ENCODE measurements around the gene MED16. TPM values are rescaled to one million over a fixed set of nuclear protein-coding genes. Genes with fewer than 3 reads are reported as not detected.

The MED16 gene
- total RNA-seq, 1 experiment from 2014 or later = 66.9 TPM

DNA sequence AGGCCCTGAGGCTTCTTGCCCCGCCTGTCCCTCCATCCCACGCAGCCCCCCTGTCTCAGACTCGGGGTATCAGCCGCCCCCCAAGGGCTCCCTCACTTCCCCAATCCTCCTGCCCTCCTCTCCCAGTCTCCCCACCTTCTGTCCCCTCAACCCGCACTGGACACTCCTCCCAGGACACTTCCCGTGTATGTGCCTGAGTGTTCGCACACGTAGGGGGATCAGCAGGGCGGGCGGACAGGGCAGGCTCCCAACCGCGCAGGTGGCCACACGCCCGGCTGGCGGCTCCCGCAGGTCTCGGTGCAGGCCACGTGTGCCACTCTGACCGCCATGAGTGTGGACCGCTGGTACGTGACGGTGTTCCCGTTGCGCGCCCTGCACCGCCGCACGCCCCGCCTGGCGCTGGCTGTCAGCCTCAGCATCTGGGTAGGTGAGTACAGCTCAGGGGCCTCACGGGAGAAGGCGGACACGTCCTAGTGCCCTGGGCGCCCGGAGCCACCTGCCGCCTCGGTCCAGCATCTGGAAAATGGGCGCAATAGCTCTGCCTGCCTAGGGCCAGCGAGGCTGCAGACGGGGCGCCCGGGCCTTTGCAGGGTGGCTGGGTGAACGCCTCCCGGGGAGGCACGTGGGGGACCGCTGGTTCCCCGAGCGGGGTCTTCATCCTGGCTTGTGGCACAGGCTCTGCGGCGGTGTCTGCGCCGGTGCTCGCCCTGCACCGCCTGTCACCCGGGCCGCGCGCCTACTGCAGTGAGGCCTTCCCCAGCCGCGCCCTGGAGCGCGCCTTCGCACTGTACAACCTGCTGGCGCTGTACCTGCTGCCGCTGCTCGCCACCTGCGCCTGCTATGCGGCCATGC lies 26.4 kb upstream of the MED16 start (continued):
- TF ChIP-seq ZNF425 (CRISPR knock-in tag; conservative IDR thresholded peaks at IDR 0.05) = no peak
- 0 out of 2 replicates have a peak, but pooled peaks have one; percentile 47 for TF ChIP-seq TEAD4 (CRISPR knock-in tag; IDR thresholded peaks at IDR 0.05)
- TF ChIP-seq PREB (CRISPR knock-in tag; IDR thresholded peaks at IDR 0.05; ENCODE audit: borderline replicate concordance) = no peak
- TF ChIP-seq, protein P1, sequence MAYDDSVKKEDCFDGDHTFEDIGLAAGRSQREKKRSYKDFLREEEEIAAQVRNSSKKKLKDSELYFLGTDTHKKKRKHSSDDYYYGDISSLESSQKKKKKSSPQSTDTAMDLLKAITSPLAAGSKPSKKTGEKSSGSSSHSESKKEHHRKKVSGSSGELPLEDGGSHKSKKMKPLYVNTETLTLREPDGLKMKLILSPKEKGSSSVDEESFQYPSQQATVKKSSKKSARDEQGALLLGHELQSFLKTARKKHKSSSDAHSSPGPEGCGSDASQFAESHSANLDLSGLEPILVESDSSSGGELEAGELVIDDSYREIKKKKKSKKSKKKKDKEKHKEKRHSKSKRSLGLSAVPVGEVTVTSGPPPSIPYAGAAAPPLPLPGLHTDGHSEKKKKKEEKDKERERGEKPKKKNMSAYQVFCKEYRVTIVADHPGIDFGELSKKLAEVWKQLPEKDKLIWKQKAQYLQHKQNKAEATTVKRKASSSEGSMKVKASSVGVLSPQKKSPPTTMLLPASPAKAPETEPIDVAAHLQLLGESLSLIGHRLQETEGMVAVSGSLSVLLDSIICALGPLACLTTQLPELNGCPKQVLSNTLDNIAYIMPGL (CRISPR knock-in tag; IDR thresholded peaks at IDR 0.05) = no peak
- no peak for TF ChIP-seq TCF7 (CRISPR knock-in tag; IDR thresholded peaks at IDR 0.05; ENCODE audit: low read depth)
- TF ChIP-seq ZBTB21 (CRISPR knock-in tag; IDR thresholded peaks at IDR 0.05; ENCODE audit: borderline replicate concordance) = no peak
- no peak for TF ChIP-seq TEAD1 (CRISPR knock-in tag; IDR thresholded peaks at IDR 0.05)
- TF ChIP-seq KAT7 (CRISPR knock-in tag; IDR thresholded peaks at IDR 0.05; ENCODE audit: borderline replicate concordance) = no peak
- TF ChIP-seq ATF1 (CRISPR knock-in tag; IDR thresholded peaks at IDR 0.05) = no peak
- no peak for TF ChIP-seq SMAD3 (CRISPR knock-in tag; IDR thresholded peaks at IDR 0.05; ENCODE audit: borderline replicate concordance)
- no peak for TF ChIP-seq ZNF416 (CRISPR knock-in tag; IDR thresholded peaks at IDR 0.05)
- TF ChIP-seq GRHL2 (CRISPR knock-in tag; IDR thresholded peaks at IDR 0.05; ENCODE audit: insufficient replicate concordance, severe bottlenecking) = no peak
- TF ChIP-seq RELA (CRISPR knock-in tag; IDR thresholded peaks at IDR 0.05; ENCODE audit: borderline replicate concordance) = peak; percentile 49; the same call in 1 of the 2 replicates
- TF ChIP-seq ZNF219 (CRISPR knock-in tag; IDR thresholded peaks at IDR 0.05; ENCODE audit: borderline replicate concordance) = peak; percentile 53; the same call in 1 of the 2 replicates
- TF ChIP-seq RORB (CRISPR knock-in tag; IDR thresholded peaks at IDR 0.05) = no peak
- no peak for TF ChIP-seq SMAD4 (CRISPR knock-in tag; IDR thresholded peaks at IDR 0.05)
- no peak for TF ChIP-seq JAZF1 (CRISPR knock-in tag; IDR thresholded peaks at IDR 0.05)
- TF ChIP-seq E2F4 (CRISPR knock-in tag; IDR thresholded peaks at IDR 0.05; ENCODE audit: borderline replicate concordance, low read depth) = peak; percentile 51; the same call in 1 of the 2 replicates
- TF ChIP-seq MAX (CRISPR knock-in tag; IDR thresholded peaks at IDR 0.05) = peak; percentile 88
- TF ChIP-seq, protein P2, sequence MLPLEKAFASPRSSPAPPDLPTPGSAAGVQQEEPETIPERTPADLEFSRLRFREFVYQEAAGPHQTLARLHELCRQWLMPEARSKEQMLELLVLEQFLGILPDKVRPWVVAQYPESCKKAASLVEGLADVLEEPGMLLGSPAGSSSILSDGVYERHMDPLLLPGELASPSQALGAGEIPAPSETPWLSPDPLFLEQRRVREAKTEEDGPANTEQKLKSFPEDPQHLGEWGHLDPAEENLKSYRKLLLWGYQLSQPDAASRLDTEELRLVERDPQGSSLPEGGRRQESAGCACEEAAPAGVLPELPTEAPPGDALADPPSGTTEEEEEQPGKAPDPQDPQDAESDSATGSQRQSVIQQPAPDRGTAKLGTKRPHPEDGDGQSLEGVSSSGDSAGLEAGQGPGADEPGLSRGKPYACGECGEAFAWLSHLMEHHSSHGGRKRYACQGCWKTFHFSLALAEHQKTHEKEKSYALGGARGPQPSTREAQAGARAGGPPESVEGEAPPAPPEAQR (CRISPR knock-in tag; IDR thresholded peaks at IDR 0.05) = no peak
- 0 out of 2 replicates have a peak, but pooled peaks have one; percentile 26 for TF ChIP-seq ZNF138 (CRISPR knock-in tag; conservative IDR thresholded peaks at IDR 0.05)
- no peak for TF ChIP-seq IRF1 (CRISPR knock-in tag; IDR thresholded peaks at IDR 0.05)
- TF ChIP-seq OVOL2 (CRISPR knock-in tag; IDR thresholded peaks at IDR 0.05; ENCODE audit: borderline replicate concordance) = no peak
- no peak for TF ChIP-seq ARID4B (CRISPR knock-in tag; IDR thresholded peaks at IDR 0.05; ENCODE audit: borderline replicate concordance)

Measured in WTC11 (cell line).